ENCODE results near the gene EXOC3L1. TPM values are rescaled to one million over a fixed set of nuclear protein-coding genes. Genes with fewer than 3 reads are reported as not detected.
A peak's percentile ranks its signal among the peaks of the same experiment; 100 is the strongest.

EXOC3L1 gene
- total RNA-seq, 1 donor from 2014 or later, result not detected

GRCh38 chr16:67227567-67227921, 37.6 kb upstream of the EXOC3L1 start:
- no peaks in the 10 kb centered on the region for H3F3A ChIP-seq (ENCODE audit: low read depth)
- H3K27ac Mint-ChIP-seq, result no peak overlapping the region
- H3K27me3 ChIP-seq, result no peaks in the 10 kb centered on the region
- H3K4me2 ChIP-seq, result peak overlapping the region; percentile 86
- H3K36me3 Mint-ChIP-seq, result peaks cover 13% of the 10 kb centered on the region
- H3K36me3 ChIP-seq, result no peaks in the 10 kb centered on the region
- H3K27me3 Mint-ChIP-seq (ENCODE audit: insufficient read depth, low read depth), result peaks cover 13% of the 10 kb centered on the region
- no peak overlapping the region for H3K27ac ChIP-seq
- H3K9ac ChIP-seq, result peak overlapping the region; percentile 92
- no peaks in the 10 kb centered on the region for H4K20me1 ChIP-seq (ENCODE audit: low read depth)
- TF ChIP-seq EZH2 (IDR thresholded peaks at IDR 0.05) (no peak), EZH2phosphoT487 (IDR thresholded peaks at IDR 0.05) (no peak), CTCF (IDR thresholded peaks at IDR 0.05) (no peak)
- H2AFZ ChIP-seq (replicated peaks), result no peak overlapping the region
- H3K4me1 Mint-ChIP-seq, result peaks cover 22% of the 10 kb centered on the region
- H3K9me3 Mint-ChIP-seq, result peaks cover 2% of the 10 kb centered on the region
- DNase-seq (ENCODE audit: low spot score), result no peak
- H3K4me3 Mint-ChIP-seq, result peak overlapping the region; percentile 100
- H3K4me1 ChIP-seq, result peaks cover 10% of the 10 kb centered on the region
- H3K9me3 ChIP-seq (ENCODE audit: low read depth), result no peaks in the 10 kb centered on the region
- H3K4me3 ChIP-seq, result peak overlapping the region; percentile 97
- H3K79me2 ChIP-seq (ENCODE audit: low read depth), result peaks cover 15% of the 10 kb centered on the region

- H3F3A ChIP-seq (ENCODE audit: low read depth), result no peaks in the 10 kb centered on the region
- H3K9me3 ChIP-seq (ENCODE audit: low read depth), result no peaks in the 10 kb centered on the region
- Mint-ChIP-seq H3K27me3 (ENCODE audit: insufficient read depth, low read depth) (peaks cover 11% of the 10 kb centered on the region), H3K27ac (peak within 1 kb of the TSS; percentile 95), H3K36me3 (peaks cover 13% of the 10 kb centered on the region), H3K9me3 (peaks cover 2% of the 10 kb centered on the region), H3K4me3 (peak within 1 kb of the TSS; percentile 100), H3K4me1 (peaks cover 22% of the 10 kb centered on the region)
- peaks cover 15% of the 10 kb centered on the region for H3K79me2 ChIP-seq (ENCODE audit: low read depth)
- no peaks in the 10 kb centered on the region for H3K36me3 ChIP-seq
- peak; percentile 43 for TF ChIP-seq CTCF (IDR thresholded peaks at IDR 0.05)
- TF ChIP-seq EZH2phosphoT487 (IDR thresholded peaks at IDR 0.05), result no peak
- H3K4me3 ChIP-seq, result peak within 1 kb of the TSS; percentile 97
- H3K4me2 ChIP-seq, result peak within 1 kb of the TSS; percentile 94
- peaks cover 10% of the 10 kb centered on the region for H3K4me1 ChIP-seq
- peak within 1 kb of the TSS; percentile 87 for H2AFZ ChIP-seq (replicated peaks)
- H4K20me1 ChIP-seq (ENCODE audit: low read depth), result no peaks in the 10 kb centered on the region
- H3K27me3 ChIP-seq, result no peaks in the 10 kb centered on the region
- peak; percentile 100 for DNase-seq (ENCODE audit: low spot score)
- H3K9ac ChIP-seq, result peak within 1 kb of the TSS; percentile 92
- no peak within 1 kb of the TSS for H3K27ac ChIP-seq
Observed at GRCh38 chr16:67226804-67227566, 37.0 kb upstream of the EXOC3L1 start, which contains the start of gene TMEM208. TMEM208 (plus strand) TSS chr16:67227130; CDS start chr16:67227219, 89 bp downstream.

GRCh38 chr16:67226295-67226803, 36.4 kb upstream of the EXOC3L1 start:
- peak overlapping the region; percentile 97 for H3K4me3 ChIP-seq
- no peaks in the 10 kb centered on the region for H4K20me1 ChIP-seq (ENCODE audit: low read depth)
- H3K9ac ChIP-seq, result peak overlapping the region; percentile 40
- peaks cover 15% of the 10 kb centered on the region for H3K79me2 ChIP-seq (ENCODE audit: low read depth)
- no peaks in the 10 kb centered on the region for H3K27me3 ChIP-seq
- no peaks in the 10 kb centered on the region for H3K36me3 ChIP-seq
- H3K4me3 Mint-ChIP-seq, result peak overlapping the region; percentile 100
- H3K4me1 ChIP-seq, result peaks cover 10% of the 10 kb centered on the region
- H3K4me2 ChIP-seq, result peak overlapping the region; percentile 94
- no peaks in the 10 kb centered on the region for H3F3A ChIP-seq (ENCODE audit: low read depth)
- peaks cover 22% of the 10 kb centered on the region for H3K4me1 Mint-ChIP-seq
- no peak overlapping the region for H3K27ac Mint-ChIP-seq
- H2AFZ ChIP-seq (replicated peaks), result peak overlapping the region; percentile 78
- DNase-seq (ENCODE audit: low spot score), result no peak
- H3K9me3 Mint-ChIP-seq, result peaks cover 2% of the 10 kb centered on the region
- peaks cover 13% of the 10 kb centered on the region for H3K36me3 Mint-ChIP-seq
- H3K27ac ChIP-seq, result no peak overlapping the region
- peaks cover 11% of the 10 kb centered on the region for H3K27me3 Mint-ChIP-seq (ENCODE audit: insufficient read depth, low read depth)
- H3K9me3 ChIP-seq (ENCODE audit: low read depth), result no peaks in the 10 kb centered on the region
- TF ChIP-seq EZH2phosphoT487 (IDR thresholded peaks at IDR 0.05), result no peak
- no peak for TF ChIP-seq EZH2 (IDR thresholded peaks at IDR 0.05)
- no peak for TF ChIP-seq CTCF (IDR thresholded peaks at IDR 0.05)

Measured in neural progenitor cell (in vitro differentiated cells).